GM12801 (cell line): ENCODE measurements around the gene NRXN3.

Experiments used
- CTCF ChIP-seq: IDR thresholded peaks from one replicate; pipeline ENCODE4 v1.5.1; 2011; ENCODE audit warnings: control low read depth; ENCODE audit not compliant: insufficient read length; ENCODE audit errors: extremely low read depth

The NRXN3 gene

GRCh38 chr14:78242086-78242485 lies 71.9 kb downstream of the NRXN3 start:
- TF ChIP-seq CTCF: no peak

DNA sequence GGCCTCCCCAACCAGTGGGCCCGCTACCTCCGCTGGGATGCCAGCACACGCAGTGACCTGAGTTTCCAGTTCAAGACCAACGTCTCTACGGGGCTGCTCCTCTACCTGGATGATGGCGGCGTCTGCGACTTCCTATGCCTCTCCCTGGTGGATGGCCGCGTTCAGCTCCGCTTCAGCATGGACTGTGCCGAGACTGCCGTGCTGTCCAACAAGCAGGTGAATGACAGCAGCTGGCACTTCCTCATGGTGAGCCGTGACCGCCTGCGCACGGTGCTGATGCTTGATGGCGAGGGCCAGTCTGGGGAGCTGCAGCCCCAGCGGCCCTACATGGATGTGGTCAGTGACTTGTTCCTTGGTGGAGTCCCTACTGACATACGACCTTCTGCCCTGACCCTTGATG lies 73.0 kb downstream of the NRXN3 start:
- no peak for TF ChIP-seq CTCF

DNA sequence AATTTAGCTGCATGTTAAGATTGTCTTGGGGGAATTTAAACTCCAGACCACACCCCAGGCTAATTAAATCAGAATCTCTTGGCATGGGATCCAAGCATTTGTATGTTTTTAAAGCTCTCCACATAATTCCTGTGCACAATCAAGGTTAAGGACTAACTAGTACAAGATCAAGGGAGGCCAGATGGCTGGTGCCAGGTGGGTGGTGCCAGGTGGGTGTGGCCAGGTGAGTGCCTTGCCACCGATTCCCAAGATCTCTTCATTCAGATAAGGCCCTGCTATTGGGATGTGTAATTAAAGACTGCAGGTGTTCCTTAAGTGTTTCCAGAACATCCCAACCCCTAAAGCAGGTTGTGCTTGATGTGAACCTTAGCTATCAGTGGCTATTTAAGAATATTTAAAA lies 75.1 kb downstream of the NRXN3 start:
- no peak for TF ChIP-seq CTCF

- no peak for TF ChIP-seq CTCF
Measured at GRCh38 chr14:78248501-78249090, 78.4 kb downstream of the NRXN3 start.

GRCh38 chr14:78251308-78251707 lies 81.1 kb downstream of the NRXN3 start:
- no peak for TF ChIP-seq CTCF

- no peak for TF ChIP-seq CTCF
Measured at GRCh38 chr14:78253986-78254385, 83.8 kb downstream of the NRXN3 start.

DNA sequence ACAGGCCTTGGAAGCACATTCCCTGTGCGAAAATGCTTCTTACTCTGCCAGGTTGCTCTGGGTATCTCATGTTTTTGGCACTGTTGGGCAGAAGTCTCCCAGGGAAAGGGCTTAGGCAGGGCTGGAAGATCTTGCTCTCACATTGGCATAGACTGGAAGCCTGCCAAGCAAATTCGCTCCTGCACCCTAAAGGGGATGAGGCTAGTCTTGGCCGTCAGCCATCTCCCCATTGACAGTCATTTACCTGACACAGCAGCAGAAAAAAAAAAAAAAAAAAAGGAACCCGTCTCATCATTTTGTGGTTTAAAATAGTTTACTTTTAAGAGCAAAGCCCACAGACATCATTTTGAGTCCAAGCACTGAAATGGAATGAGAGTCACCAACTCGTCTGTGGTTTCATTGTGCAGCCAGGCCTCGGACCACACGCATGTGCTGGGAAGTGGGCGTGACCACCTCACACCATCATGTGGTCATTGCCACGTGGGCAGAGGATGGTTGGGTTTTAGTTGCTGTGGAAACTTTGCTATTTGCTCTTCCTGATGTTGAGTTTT lies 84.8 kb downstream of the NRXN3 start:
- TF ChIP-seq CTCF: no peak
